Lower lobe of right lung (tissue), 2 donors: ENCODE results near the gene FAM204A. TPM values are rescaled to one million over a fixed set of nuclear protein-coding genes. Genes with fewer than 3 reads are reported as not detected.
A peak's percentile ranks its signal among the peaks of the same experiment; 100 is the strongest.

Source experiments
- ATAC-seq, 2 donors: fragments of 200-7000 bp; cut with Tn5 transposase; one replicate each; pipeline ENCODE4 v1.9.1; 2020 to 2022; ENCODE audit warnings: mild to moderate bottlenecking in 2 of 2, moderate library complexity in 2 of 2
- DNase-seq: peaks from one replicate; pipeline ENCODE4 v3.0.0-alpha.2; 2020
- H3K27ac ChIP-seq: fragments of 200-600 bp; one replicate; pipeline ENCODE4 v1.8.0; 2022
- H3K27me3 ChIP-seq: fragments of 200-600 bp; one replicate; pipeline ENCODE4 v1.8.0; 2022; ENCODE audit warnings: low read depth
- H3K36me3 ChIP-seq: fragments of 200-600 bp; one replicate; pipeline ENCODE4 v1.8.0; 2022; ENCODE audit warnings: mild to moderate bottlenecking
- H3K4me1 ChIP-seq: fragments of 200-600 bp; one replicate; pipeline ENCODE4 v1.8.0; 2022
- H3K4me3 ChIP-seq: fragments of 200-600 bp; one replicate; pipeline ENCODE4 v1.8.0; 2022; ENCODE audit warnings: mild to moderate bottlenecking
- H3K9me3 ChIP-seq: fragments of 200-600 bp; one replicate; pipeline ENCODE4 v1.8.0; 2022
- intact Hi-C: fragments of 100-400 bp; cut with DNase I; formaldehyde crosslinking; loops from one replicate; pipeline ENCODE4 v1.11.0; 2022
- total RNA-seq: library from RNA; stranded (reverse); fragmentation: NEBNext Ultra II Directional; extraction: Animal tissue kit (Norgen Biotek cat#: 25700); gene quantifications from one replicate; pipeline ENCODE4 v1.2.1, GENCODE V29; 2021
- TF ChIP-seq, protein P1 (sequence below): fragments of 200-600 bp; IDR thresholded peaks from one replicate; pipeline ENCODE4 v1.8.0; 2022; ENCODE audit warnings: antibody characterized with exemption, mild to moderate bottlenecking
- donor health status: DM: no; HTN: yes; CAD: no; lungs with severe emphysema.

FAM204A gene
- total RNA-seq, 1 donor from 2014 or later = 58.4 TPM

DNA sequence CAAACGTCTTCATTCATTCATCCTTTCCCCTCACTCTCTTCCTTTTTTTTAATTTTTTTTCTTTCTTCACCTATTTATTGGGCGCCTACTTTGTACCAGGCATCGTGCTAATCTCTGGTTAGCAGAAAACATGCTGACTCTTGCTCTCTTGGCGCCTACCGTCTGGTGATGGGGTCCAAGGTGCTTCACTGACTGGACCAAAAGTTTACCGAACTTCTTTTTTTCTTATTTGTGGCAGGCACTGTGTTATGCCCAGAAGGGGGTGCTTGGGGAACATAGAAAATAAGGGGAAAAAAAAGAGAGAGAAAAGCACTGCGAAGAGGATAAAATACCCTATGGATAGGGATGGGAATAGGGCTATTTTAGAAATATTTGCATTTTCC is 505 bp upstream of the FAM204A start:
- Histone ChIP-seq H3K36me3 (no peaks in the 10 kb centered on the region), H3K9me3 (no peaks in the 10 kb centered on the region), H3K4me1 (peaks cover 29% of the 10 kb centered on the region), H3K27ac (peak overlapping the region; percentile 85), H3K4me3 (peak overlapping the region; percentile 98), H3K27me3 (no peaks in the 10 kb centered on the region)
- ATAC-seq (peak in 1 of 2 donors; percentile 7), DNase-seq (no peak)
- TF ChIP-seq, protein P1, sequence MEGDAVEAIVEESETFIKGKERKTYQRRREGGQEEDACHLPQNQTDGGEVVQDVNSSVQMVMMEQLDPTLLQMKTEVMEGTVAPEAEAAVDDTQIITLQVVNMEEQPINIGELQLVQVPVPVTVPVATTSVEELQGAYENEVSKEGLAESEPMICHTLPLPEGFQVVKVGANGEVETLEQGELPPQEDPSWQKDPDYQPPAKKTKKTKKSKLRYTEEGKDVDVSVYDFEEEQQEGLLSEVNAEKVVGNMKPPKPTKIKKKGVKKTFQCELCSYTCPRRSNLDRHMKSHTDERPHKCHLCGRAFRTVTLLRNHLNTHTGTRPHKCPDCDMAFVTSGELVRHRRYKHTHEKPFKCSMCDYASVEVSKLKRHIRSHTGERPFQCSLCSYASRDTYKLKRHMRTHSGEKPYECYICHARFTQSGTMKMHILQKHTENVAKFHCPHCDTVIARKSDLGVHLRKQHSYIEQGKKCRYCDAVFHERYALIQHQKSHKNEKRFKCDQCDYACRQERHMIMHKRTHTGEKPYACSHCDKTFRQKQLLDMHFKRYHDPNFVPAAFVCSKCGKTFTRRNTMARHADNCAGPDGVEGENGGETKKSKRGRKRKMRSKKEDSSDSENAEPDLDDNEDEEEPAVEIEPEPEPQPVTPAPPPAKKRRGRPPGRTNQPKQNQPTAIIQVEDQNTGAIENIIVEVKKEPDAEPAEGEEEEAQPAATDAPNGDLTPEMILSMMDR = no peak
- intact Hi-C loops = no loop called here

DNA sequence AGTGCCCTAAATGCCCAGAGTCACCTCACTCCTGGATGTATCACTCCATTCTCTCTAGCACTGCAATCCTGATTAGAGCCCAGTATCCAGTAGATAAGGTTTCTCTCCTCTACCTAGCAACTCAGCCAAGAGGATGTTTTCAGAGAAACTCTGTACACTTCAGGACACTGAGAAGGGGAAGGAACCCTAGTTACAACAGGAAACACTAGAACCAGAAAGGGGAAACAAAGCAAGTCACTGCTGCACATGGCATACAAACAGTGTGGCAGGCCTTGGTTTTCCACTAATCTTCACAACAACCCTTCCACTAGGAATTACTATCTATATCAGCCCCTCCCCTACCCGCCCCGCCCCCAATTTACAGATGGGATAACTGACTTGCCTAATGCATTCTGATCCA is 1.6 kb downstream of the FAM204A start:
- DNase-seq = no peak
- intact Hi-C loops = no loop called here
- peaks cover 29% of the 10 kb centered on the region for H3K4me1 ChIP-seq
- TF ChIP-seq, protein P1 = no peak
- ATAC-seq = peak in 1 of 2 donors; percentile 14
- H3K27me3 ChIP-seq = no peaks in the 10 kb centered on the region
- H3K9me3 ChIP-seq = no peaks in the 10 kb centered on the region
- H3K27ac ChIP-seq = no peak overlapping the region
- peak overlapping the region; percentile 98 for H3K4me3 ChIP-seq
- H3K36me3 ChIP-seq = peaks cover 17% of the 10 kb centered on the region

DNA sequence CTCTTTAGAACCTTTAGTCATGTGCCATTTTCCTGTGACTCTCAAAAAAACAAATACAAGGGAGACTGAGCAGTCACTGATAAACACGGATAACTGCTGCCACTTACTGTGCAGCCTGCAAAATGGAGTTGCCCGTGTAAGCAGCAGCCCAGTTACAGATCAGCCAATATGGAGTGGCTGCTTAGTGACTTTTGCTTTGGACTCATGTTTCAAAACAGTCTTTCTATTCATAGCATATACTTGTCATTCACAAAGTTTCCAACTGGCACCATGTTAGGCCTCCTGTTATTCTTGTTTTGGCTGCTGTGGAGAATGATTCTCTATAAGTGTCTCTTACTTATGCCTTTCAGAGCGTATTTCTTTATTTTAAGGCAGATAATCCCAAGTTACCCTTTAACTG is 3.0 kb downstream of the FAM204A start:
- intact Hi-C loops = no loop called here
- no peak overlapping the region for H3K27ac ChIP-seq
- ATAC-seq = no peak

DNA sequence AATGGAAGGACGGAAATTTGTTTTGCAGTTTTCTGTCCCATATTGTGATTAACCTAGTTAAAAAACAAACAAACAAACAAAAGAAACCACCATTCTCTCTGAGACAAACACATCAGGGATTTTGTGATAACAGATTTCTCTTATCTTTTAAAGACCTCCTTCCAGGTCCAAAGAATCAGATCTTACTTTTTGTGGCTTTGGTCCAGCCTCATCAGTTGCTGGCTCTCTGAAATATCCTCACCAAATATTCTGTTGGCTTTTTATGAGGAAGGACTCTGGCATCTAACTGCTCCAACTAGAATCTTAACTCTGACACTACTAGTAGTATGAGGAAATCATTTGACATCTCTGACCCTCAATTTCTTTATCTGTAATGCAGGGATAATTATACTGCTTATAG is 4.8 kb downstream of the FAM204A start:
- ATAC-seq (no peak), DNase-seq (no peak)
- no peak overlapping the region for H3K27ac ChIP-seq
- intact Hi-C loops = no loop called here
- H3K36me3 ChIP-seq = peaks cover 47% of the 10 kb centered on the region
- peaks cover 43% of the 10 kb centered on the region for H3K4me1 ChIP-seq
- no peak overlapping the region for H3K4me3 ChIP-seq
- H3K9me3 ChIP-seq = no peaks in the 10 kb centered on the region
- TF ChIP-seq, protein P1 = no peak
- H3K27me3 ChIP-seq = no peaks in the 10 kb centered on the region

More for the DNA sequence above, 3.0 kb downstream of the FAM204A start:
- TF ChIP-seq, protein P1 = no peak
- Histone ChIP-seq H3K4me3 (no peak overlapping the region), H3K36me3 (peaks cover 31% of the 10 kb centered on the region), H3K27me3 (no peaks in the 10 kb centered on the region), H3K9me3 (no peaks in the 10 kb centered on the region), H3K4me1 (peaks cover 32% of the 10 kb centered on the region)
- no peak for DNase-seq

DNA sequence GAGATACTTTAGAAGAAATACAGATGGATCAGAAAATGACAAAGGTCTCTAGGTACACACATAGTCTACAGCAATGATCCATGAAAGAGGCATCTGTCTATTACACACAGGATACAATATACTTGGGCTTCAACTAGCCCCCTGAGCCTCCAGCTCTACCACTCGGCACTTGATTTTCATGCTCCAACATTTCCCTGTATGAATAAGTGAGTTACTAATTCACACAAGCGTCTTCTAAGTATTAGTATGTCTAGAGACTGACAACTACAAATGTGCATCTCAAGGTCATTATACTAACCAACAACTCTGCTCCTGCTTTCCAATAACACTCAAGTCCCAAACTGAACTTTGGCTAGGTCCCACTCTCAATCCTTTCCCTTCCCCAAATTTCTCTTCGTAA is 8.3 kb downstream of the FAM204A start:
- Histone ChIP-seq H3K4me3 (no peak overlapping the region), H3K4me1 (peaks cover 19% of the 10 kb centered on the region), H3K27ac (no peak overlapping the region), H3K9me3 (no peaks in the 10 kb centered on the region), H3K27me3 (no peaks in the 10 kb centered on the region), H3K36me3 (peaks cover 78% of the 10 kb centered on the region)
- intact Hi-C loops = no loop called here
- TF ChIP-seq, protein P1 = no peak
- DNase-seq (no peak), ATAC-seq (no peak)
